T-helper 22 cell (primary cell): Measurements from ENCODE around the gene TMEM219.
"Not testable (repeated sequence)": the region's sequence is repeated elsewhere in the genome, so short reads cannot be mapped to it uniquely, and the experiment has no call there.

ENCODE experiments used
- DNase-seq: peaks from one replicate; pipeline ENCODE4 v3.0.0-alpha.2; 2020; ENCODE audit warnings: low read depth

The TMEM219 gene

GRCh38 chr16:29961479-29962343 is at the start of gene TMEM219:
Gene TMEM219 (plus strand): TSS chr16:29962079. CDS start chr16:29963144, 1,065 bp downstream.
- peak; percentile 90 for DNase-seq

- no peak for DNase-seq
Observed at GRCh38 chr16:29912087-29912486, 49.8 kb upstream of the TMEM219 start.

- no peak for DNase-seq
Observed at GRCh38 chr16:29913514-29913913, 48.4 kb upstream of the TMEM219 start.

GRCh38 chr16:29915590-29916247 is 46.2 kb upstream of the TMEM219 start:
- DNase-seq: no peak

GRCh38 chr16:29916979-29917378 is 44.9 kb upstream of the TMEM219 start:
- no peak for DNase-seq

- no peak for DNase-seq
Observed at GRCh38 chr16:29920288-29921033, 41.4 kb upstream of the TMEM219 start.

GRCh38 chr16:29921034-29921385 is 40.9 kb upstream of the TMEM219 start:
- DNase-seq: no peak

GRCh38 chr16:29922326-29922725 is 39.6 kb upstream of the TMEM219 start:
- no peak for DNase-seq

- DNase-seq: no peak
Observed at GRCh38 chr16:29922986-29923501, 38.8 kb upstream of the TMEM219 start.

GRCh38 chr16:29925105-29925756 is 36.6 kb upstream of the TMEM219 start:
- DNase-seq: no peak

- DNase-seq: peak; percentile 75
Observed at GRCh38 chr16:29925781-29926710, 35.8 kb upstream of the TMEM219 start, which contains the start of gene KCTD13. Gene KCTD13 (minus strand): TSS chr16:29926226. CDS start chr16:29926033, 193 bp downstream.

- no peak for DNase-seq
Observed at GRCh38 chr16:29926711-29927052, 35.2 kb upstream of the TMEM219 start.

- no peak for DNase-seq
Observed at GRCh38 chr16:29927070-29927905, 34.6 kb upstream of the TMEM219 start.

- DNase-seq: not testable (repeated sequence)
Observed at GRCh38 chr16:29931750-29932149, 30.1 kb upstream of the TMEM219 start.

GRCh38 chr16:29940656-29941055 is 21.2 kb upstream of the TMEM219 start:
- DNase-seq: no peak

- DNase-seq: no peak
Observed at GRCh38 chr16:29943846-29944799, 17.8 kb upstream of the TMEM219 start.

GRCh38 chr16:29947897-29948296 is 14.0 kb upstream of the TMEM219 start:
- DNase-seq: no peak

- DNase-seq: no peak
Observed at GRCh38 chr16:29950806-29951461, 10.9 kb upstream of the TMEM219 start.
